PC-3 (cell line): ENCODE measurements around the gene ZSCAN2. TPM values are rescaled to one million over a fixed set of nuclear protein-coding genes. Genes with fewer than 3 reads are reported as not detected.

Experiments
- ATAC-seq: fragments of 200-7000 bp; cut with Tn5 transposase; 2 replicates; pipeline ENCODE4 v1.9.1; 2020; ENCODE audit warnings: mild to moderate bottlenecking, moderate library complexity
- BruUV-seq: library from RNA; stranded (reverse); fragments of 400-500 nt; replicated peaks from 2 replicates; lab custom pipeline; 2021; lab: Mats Ljungman, UMichigan
- CTCF ChIA-PET: fragments of 300-600 bp; sonication (Branson Sonifier 250); formaldehyde crosslinking; loops from one replicate; lab custom pipeline; 2022; ENCODE audit warnings: antibody characterized with exemption; lab: Charles Lee
- POLR2A ChIA-PET: fragments of 300-600 bp; sonication (Branson Sonifier 250); formaldehyde crosslinking; loops from one replicate; lab custom pipeline; 2022; ENCODE audit warnings: antibody characterized with exemption; ENCODE audit not compliant: unreplicated experiment; lab: Charles Lee
- DNase-seq: peaks from one replicate; pipeline ENCODE4 v3.0.0-alpha.2; 2015
- H2AFZ ChIP-seq: fragments of 300-600 bp; sonication (generic); 2 replicates; pipeline ENCODE4 v1.6.0; 2016; ENCODE audit warnings: antibody characterized with exemption, low read length
- H3F3A ChIP-seq: fragments of 300-600 bp; sonication (generic); one replicate; pipeline ENCODE4 v1.6.0; 2017; ENCODE audit warnings: antibody characterized with exemption, low read length, control low read depth, mild to moderate bottlenecking; ENCODE audit not compliant: unreplicated experiment
- H3K27ac ChIP-seq: fragments of 300-600 bp; sonication (generic); 2 replicates; pipeline ENCODE4 v1.5.1; 2016; ENCODE audit warnings: mild to moderate bottlenecking, low read length
- H3K27me3 ChIP-seq: fragments of 300-600 bp; sonication (generic); 2 replicates; pipeline ENCODE4 v1.6.1; 2016; ENCODE audit warnings: low read length, mixed read lengths
- H3K36me3 ChIP-seq: fragments of 300-600 bp; sonication (generic); 2 replicates; pipeline ENCODE4 v1.6.1; 2016; ENCODE audit warnings: low read depth, mixed run types, low read length, mixed read lengths
- H3K4me1 ChIP-seq: fragments of 300-600 bp; sonication (generic); 2 replicates; pipeline ENCODE4 v1.5.1; 2016; ENCODE audit warnings: low read length; ENCODE audit not compliant: insufficient read depth
- H3K4me2 ChIP-seq: fragments of 300-600 bp; sonication (generic); 2 replicates; pipeline ENCODE4 v1.6.0; 2016; ENCODE audit warnings: low read length
- H3K4me3 ChIP-seq: fragments of 300-600 bp; sonication (generic); 2 replicates; pipeline ENCODE4 v1.5.1; 2016; ENCODE audit warnings: mild to moderate bottlenecking, low read length, mixed read lengths
- H3K79me2 ChIP-seq: fragments of 300-600 bp; sonication (generic); 2 replicates; pipeline ENCODE4 v1.6.1; 2017; ENCODE audit warnings: low read length, mixed read lengths
- H3K9ac ChIP-seq: fragments of 300-600 bp; sonication (generic); 2 replicates; pipeline ENCODE4 v1.6.0; 2016; ENCODE audit warnings: mild to moderate bottlenecking, low read length
- H3K9me2 ChIP-seq: fragments of 300-600 bp; sonication (generic); replicated peaks from 2 replicates; pipeline ENCODE4 v1.6.1; 2016; ENCODE audit warnings: mixed run types, low read length, mixed read lengths
- H3K9me3 ChIP-seq: fragments of 300-600 bp; sonication (generic); 2 replicates; pipeline ENCODE4 v1.6.1; 2016; ENCODE audit warnings: low read length, mixed read lengths
- H4K20me1 ChIP-seq: fragments of 300-600 bp; sonication (generic); 2 replicates; pipeline ENCODE4 v1.6.1; 2016; ENCODE audit warnings: low read length, mixed read lengths
- CTCF ChIP-seq: fragments of 300-600 bp; sonication (generic); conservative IDR thresholded peaks from 2 replicates; pipeline ENCODE4 v1.5.1; 2017; ENCODE audit warnings: antibody characterized with exemption, low read depth, mild to moderate bottlenecking, low read length
- EZH2 ChIP-seq: fragments of 300-600 bp; sonication (generic); IDR thresholded peaks from one replicate; pipeline ENCODE4 v1.6.1; 2017; ENCODE audit warnings: antibody characterized with exemption, mild to moderate bottlenecking, low read length; ENCODE audit not compliant: unreplicated experiment
- EZH2phosphoT487 ChIP-seq: fragments of 300-600 bp; sonication (generic); IDR thresholded peaks from 2 replicates; pipeline ENCODE4 v1.6.1; 2018; ENCODE audit warnings: mild to moderate bottlenecking, antibody characterized with exemption, low read length, borderline replicate concordance
- intact Hi-C: fragments of 100-400 bp; cut with micrococcal nuclease; formaldehyde crosslinking; loops from 2 replicates; pipeline ENCODE4 v1.9.0; 2023
- total RNA-seq: library from RNA; depleted of rRNA; stranded (reverse); fragments of >200 nt; gene quantifications from 2 replicates; pipeline ENCODE4 v1.2.3, GENCODE V29; 2014

The ZSCAN2 gene
- total RNA-seq, 1 experiment from 2014 or later = 15.0 TPM

- no peak overlapping the region for H2AFZ ChIP-seq
- ChIA-PET CTCF (no interaction called here), POLR2A (no interaction called here)
- no peak overlapping the region for H3K4me3 ChIP-seq
- no peaks in the 10 kb centered on the region for H3K9me2 ChIP-seq
- H3K27ac ChIP-seq = no peak overlapping the region
- no peak overlapping the region for H3K9ac ChIP-seq
- H3K4me2 ChIP-seq = no peak overlapping the region
- peaks cover 5% of the 10 kb centered on the region; the same call in 1 of the 2 replicates for H3K79me2 ChIP-seq
- TF ChIP-seq EZH2 (no peak), EZH2phosphoT487 (no peak), CTCF (no peak)
- H3K4me1 ChIP-seq = no peaks in the 10 kb centered on the region
- H3K9me3 ChIP-seq = no peaks in the 10 kb centered on the region
- peaks cover 50% of the 10 kb centered on the region for H3K36me3 ChIP-seq
- H4K20me1 ChIP-seq = no peaks in the 10 kb centered on the region
- intact Hi-C loops = no loop called here
- BruUV-seq = no TSS peak
- no peaks in the 10 kb centered on the region for H3F3A ChIP-seq
- H3K27me3 ChIP-seq = no peaks in the 10 kb centered on the region
- DNase-seq (no peak), ATAC-seq (no peak)
Observed at GRCh38 chr15:84645496-84645895, 44.7 kb downstream of the ZSCAN2 start.

GRCh38 chr15:84645997-84646396 lies 45.2 kb downstream of the ZSCAN2 start:
- no peak overlapping the region for H2AFZ ChIP-seq
- no TSS peak for BruUV-seq
- H3K4me3 ChIP-seq = no peak overlapping the region
- POLR2A ChIA-PET = no interaction called here
- H3K4me2 ChIP-seq = no peak overlapping the region
- DNase-seq (no peak), ATAC-seq (no peak)
- CTCF ChIA-PET = no interaction called here
- H3K9me2 ChIP-seq = no peaks in the 10 kb centered on the region
- TF ChIP-seq EZH2 = no peak
- TF ChIP-seq EZH2phosphoT487 = no peak
- no peak for TF ChIP-seq CTCF
- H3K27ac ChIP-seq = no peak overlapping the region
- no peaks in the 10 kb centered on the region for H3F3A ChIP-seq
- intact Hi-C loops = no loop called here
- H3K79me2 ChIP-seq = peaks cover 5% of the 10 kb centered on the region; the same call in 1 of the 2 replicates
- no peaks in the 10 kb centered on the region for H4K20me1 ChIP-seq
- H3K9ac ChIP-seq = no peak overlapping the region
- no peaks in the 10 kb centered on the region for H3K4me1 ChIP-seq
- no peaks in the 10 kb centered on the region for H3K9me3 ChIP-seq
- H3K27me3 ChIP-seq = no peaks in the 10 kb centered on the region
- peaks cover 50% of the 10 kb centered on the region for H3K36me3 ChIP-seq

- ChIA-PET POLR2A (no interaction called here), CTCF (no interaction called here)
- H3K79me2 ChIP-seq = peaks cover 21% of the 10 kb centered on the region
- no peak overlapping the region for H3K4me2 ChIP-seq
- BruUV-seq = no TSS peak
- H3K4me3 ChIP-seq = no peak overlapping the region
- H2AFZ ChIP-seq = no peak overlapping the region
- H3K9ac ChIP-seq = no peak overlapping the region
- no peaks in the 10 kb centered on the region for H3K27me3 ChIP-seq
- no peak for TF ChIP-seq CTCF
- no peak for TF ChIP-seq EZH2
- no peak for TF ChIP-seq EZH2phosphoT487
- no peak overlapping the region for H3K27ac ChIP-seq
- no peaks in the 10 kb centered on the region for H3K9me2 ChIP-seq
- intact Hi-C loops = no loop called here
- H3K36me3 ChIP-seq = peaks cover 58% of the 10 kb centered on the region
- ATAC-seq (no peak), DNase-seq (no peak)
- no peaks in the 10 kb centered on the region for H3F3A ChIP-seq
- H4K20me1 ChIP-seq = no peaks in the 10 kb centered on the region
- no peaks in the 10 kb centered on the region for H3K9me3 ChIP-seq
- peaks cover 7% of the 10 kb centered on the region; the same call in 1 of the 2 replicates for H3K4me1 ChIP-seq
Observed at GRCh38 chr15:84647726-84648125, 46.9 kb downstream of the ZSCAN2 start.
